SK-N-MC (cell line): ENCODE data around the gene RPL15.

Experiments used
- DNase-seq: peaks from one replicate; pipeline ENCODE4 v3.0.0-alpha.2; 2011; ENCODE audit warnings: low read depth, low spot score
- H3K27ac ChIP-seq: fragments of 200-600 bp; sonication (generic); 2 replicates; pipeline ENCODE4 v1.5.1; 2016; ENCODE audit warnings: mixed run types
- H3K36me3 ChIP-seq: fragments of 200-600 bp; sonication (generic); 2 replicates; pipeline ENCODE4 v1.6.1; 2017; ENCODE audit warnings: antibody characterized with exemption, low read length, mixed read lengths; ENCODE audit not compliant: insufficient read depth
- H3K4me3 ChIP-seq: fragments of 200-600 bp; sonication (generic); 2 replicates; pipeline ENCODE4 v1.5.1; 2016
- H3K9ac ChIP-seq: fragments of 200-600 bp; sonication (generic); 2 replicates; pipeline ENCODE4 v1.8.0; 2017; ENCODE audit warnings: mixed run types, mixed read lengths; ENCODE audit not compliant: insufficient read length
- H3K9me3 ChIP-seq: fragments of 200-600 bp; sonication (generic); 2 replicates; pipeline ENCODE4 v1.6.1; 2017; ENCODE audit warnings: low read depth, mild to moderate bottlenecking, antibody characterized with exemption, low read length, moderate library complexity, mixed read lengths
- EZH2 ChIP-seq: fragments of 200-600 bp; sonication (generic); IDR thresholded peaks from one replicate; pipeline ENCODE4 v1.6.1; 2017; ENCODE audit warnings: antibody characterized with exemption
- FOXP2 ChIP-seq: optimal IDR thresholded peaks from 2 replicates; pipeline ENCODE3; 2011; ENCODE audit warnings: mild to moderate bottlenecking, moderate library complexity; ENCODE audit not compliant: insufficient read depth; ENCODE audit errors: extremely low read length, control extremely low read depth
- POLR2AphosphoS5 ChIP-seq: IDR thresholded peaks from 2 replicates; pipeline ENCODE4 v1.6.1; 2012; ENCODE audit warnings: mild to moderate bottlenecking, low read depth, low read length, borderline replicate concordance

The RPL15 gene

GRCh38 chr3:23919628-23920027 lies 2.7 kb downstream of the RPL15 start:
- Histone ChIP-seq H3K27ac (no peak overlapping the region), H3K4me3 (no peak overlapping the region; the same call in 1 of the 2 replicates), H3K9ac (no peak overlapping the region), H3K9me3 (no peaks in the 10 kb centered on the region), H3K36me3 (peaks cover 27% of the 10 kb centered on the region)
- DNase-seq, result no peak
- TF ChIP-seq EZH2, result no peak
- no peak for TF ChIP-seq FOXP2
- no peak for TF ChIP-seq POLR2AphosphoS5

- H3K27ac ChIP-seq, result peak overlapping the region; percentile 50; the same call in 1 of the 2 replicates
- H3K9ac ChIP-seq, result no peak overlapping the region
- peaks cover 27% of the 10 kb centered on the region for H3K36me3 ChIP-seq
- H3K9me3 ChIP-seq, result no peaks in the 10 kb centered on the region
- 0 out of 2 replicates have a peak, but pooled peaks have one; percentile 35 for TF ChIP-seq POLR2AphosphoS5
- TF ChIP-seq EZH2, result no peak
- DNase-seq, result no peak
- no peak overlapping the region; the same call in 1 of the 2 replicates for H3K4me3 ChIP-seq
These were observed 3.3 kb downstream of the RPL15 start for GRCh38 chr3:23920151-23920655.

GRCh38 chr3:23921052-23921511 lies 4.2 kb downstream of the RPL15 start:
- DNase-seq, result no peak
- Histone ChIP-seq H3K27ac (peak overlapping the region; percentile 50; the same call in 1 of the 2 replicates), H3K9me3 (no peaks in the 10 kb centered on the region), H3K9ac (no peak overlapping the region), H3K4me3 (no peak overlapping the region), H3K36me3 (peaks cover 27% of the 10 kb centered on the region)
- peak; percentile 48; the same call in 1 of the 2 replicates for TF ChIP-seq POLR2AphosphoS5
- no peak for TF ChIP-seq FOXP2

GRCh38 chr3:23923786-23924185 lies 6.9 kb downstream of the RPL15 start:
- no peaks in the 10 kb centered on the region for H3K9me3 ChIP-seq
- no peak for DNase-seq
- peaks cover 15% of the 10 kb centered on the region for H3K36me3 ChIP-seq
- no peak overlapping the region for H3K9ac ChIP-seq
- no peak overlapping the region for H3K27ac ChIP-seq
- no peak overlapping the region for H3K4me3 ChIP-seq
- TF ChIP-seq POLR2AphosphoS5 (no peak), FOXP2 (no peak)

GRCh38 chr3:23926246-23926645 lies 9.3 kb downstream of the RPL15 start:
- H3K9me3 ChIP-seq, result no peaks in the 10 kb centered on the region
- no peak overlapping the region for H3K4me3 ChIP-seq
- H3K36me3 ChIP-seq, result no peaks in the 10 kb centered on the region; the same call in 1 of the 2 replicates
- TF ChIP-seq FOXP2 (no peak), EZH2 (no peak), POLR2AphosphoS5 (no peak)
- no peak overlapping the region for H3K9ac ChIP-seq
- no peak for DNase-seq
- H3K27ac ChIP-seq, result no peak overlapping the region

GRCh38 chr3:23926736-23927135 lies 9.8 kb downstream of the RPL15 start:
- H3K36me3 ChIP-seq, result no peaks in the 10 kb centered on the region; the same call in 1 of the 2 replicates
- H3K4me3 ChIP-seq, result no peak overlapping the region
- DNase-seq, result no peak
- no peak overlapping the region for H3K9ac ChIP-seq
- H3K27ac ChIP-seq, result no peak overlapping the region
- H3K9me3 ChIP-seq, result no peaks in the 10 kb centered on the region
- TF ChIP-seq FOXP2 (no peak), EZH2 (no peak), POLR2AphosphoS5 (no peak)

- Histone ChIP-seq H3K9me3 (no peaks in the 10 kb centered on the region), H3K36me3 (no peaks in the 10 kb centered on the region), H3K9ac (no peak overlapping the region), H3K27ac (no peak overlapping the region), H3K4me3 (no peak overlapping the region)
- TF ChIP-seq POLR2AphosphoS5, result no peak
- no peak for TF ChIP-seq EZH2
- DNase-seq, result no peak
These were observed 11.6 kb downstream of the RPL15 start for GRCh38 chr3:23928524-23928923.

GRCh38 chr3:23931597-23931996 lies 14.7 kb downstream of the RPL15 start:
- Histone ChIP-seq H3K4me3 (no peak overlapping the region), H3K9ac (no peak overlapping the region), H3K9me3 (no peaks in the 10 kb centered on the region), H3K27ac (no peak overlapping the region), H3K36me3 (no peaks in the 10 kb centered on the region)
- no peak for DNase-seq
- TF ChIP-seq FOXP2 (no peak), POLR2AphosphoS5 (no peak), EZH2 (no peak)

- no peak overlapping the region for H3K27ac ChIP-seq
- no peaks in the 10 kb centered on the region for H3K36me3 ChIP-seq
- no peak for TF ChIP-seq EZH2
- no peak for TF ChIP-seq POLR2AphosphoS5
- TF ChIP-seq FOXP2, result no peak
- H3K4me3 ChIP-seq, result no peak overlapping the region
- no peak for DNase-seq
- no peaks in the 10 kb centered on the region for H3K9me3 ChIP-seq
- H3K9ac ChIP-seq, result no peak overlapping the region
These were observed 15.6 kb downstream of the RPL15 start for GRCh38 chr3:23932571-23932970.
